Neural cell (in vitro differentiated cells): Measurements from ENCODE around the gene UNC5B. TPM values are rescaled to one million over a fixed set of nuclear protein-coding genes. Genes with fewer than 3 reads are reported as not detected.

Source experiments
- H2AFZ ChIP-seq: fragments of 200-600, 300-800 bp; sonication (generic), shearing (Covaris generic); 2 replicates; pipeline ENCODE4 v1.6.0; 2014; ENCODE audit warnings: low read depth, mild to moderate bottlenecking, antibody characterized with exemption, low read length, moderate library complexity
- H3F3A ChIP-seq: fragments of 200-600 bp; shearing (Covaris generic); 2 replicates; pipeline ENCODE4 v1.6.1; 2016; ENCODE audit warnings: mild to moderate bottlenecking, moderate library complexity, mixed read lengths, antibody characterized with exemption, low read length; ENCODE audit not compliant: insufficient read depth, poor library complexity, severe bottlenecking
- H3K27ac ChIP-seq: fragments of 200-600, 300-800 bp; sonication (generic), shearing (Covaris generic); 2 replicates; pipeline ENCODE4 v1.5.1; 2014; ENCODE audit warnings: mild to moderate bottlenecking, low read length, moderate library complexity
- H3K27me3 ChIP-seq: fragments of 300-800, 200-600 bp; sonication (generic), shearing (Covaris generic); 2 replicates; pipeline ENCODE4 v1.6.0; 2014; ENCODE audit warnings: mild to moderate bottlenecking, low read depth, low read length, moderate library complexity; ENCODE audit not compliant: insufficient read depth
- H3K36me3 ChIP-seq: fragments of 300-800, 200-600 bp; sonication (generic), shearing (Covaris generic); 2 replicates; pipeline ENCODE4 v1.5.1; 2014; ENCODE audit warnings: mild to moderate bottlenecking, antibody characterized with exemption, low read length, moderate library complexity; ENCODE audit not compliant: insufficient read depth
- H3K4me2 ChIP-seq: fragments of 300-800, 200-600 bp; sonication (generic), shearing (Covaris generic); 2 replicates; pipeline ENCODE4 v1.6.0; 2014; ENCODE audit warnings: mild to moderate bottlenecking, low read length
- H3K4me3 ChIP-seq: fragments of 300-800, 200-600 bp; sonication (generic), shearing (Covaris generic); 2 replicates; pipeline ENCODE4 v1.5.1; 2014; ENCODE audit warnings: mild to moderate bottlenecking, low read length, moderate library complexity
- H3K79me2 ChIP-seq: fragments of 200-600 bp; shearing (Covaris generic); replicated peaks from 2 replicates; pipeline ENCODE4 v1.6.0; 2014; ENCODE audit warnings: mild to moderate bottlenecking, low read length, moderate library complexity; ENCODE audit not compliant: insufficient read depth
- H3K9ac ChIP-seq: fragments of 300-800, 200-600 bp; sonication (generic), shearing (Covaris generic); 2 replicates; pipeline ENCODE4 v1.6.1; 2016; ENCODE audit warnings: mild to moderate bottlenecking, low read length, mixed read lengths
- H3K9me2 ChIP-seq: fragments of 200-600 bp; shearing (Covaris generic); 2 replicates; pipeline ENCODE4 v1.6.1; 2016; ENCODE audit warnings: mild to moderate bottlenecking, low read length, mixed read lengths; ENCODE audit not compliant: insufficient read depth
- H3K9me3 ChIP-seq: fragments of 200-600, 300-800 bp; sonication (generic), shearing (Covaris generic); 2 replicates; pipeline ENCODE4 v1.6.1; 2016; ENCODE audit warnings: mild to moderate bottlenecking, mixed run types, low read length, moderate library complexity, mixed read lengths
- H4K20me1 ChIP-seq: fragments of 200-600 bp; shearing (Covaris generic); 2 replicates; pipeline ENCODE4 v1.6.1; 2016; ENCODE audit warnings: mild to moderate bottlenecking, mixed run types; ENCODE audit not compliant: insufficient read depth
- EP300 ChIP-seq: fragments of 450-650 bp; conservative IDR thresholded peaks from 2 replicates; pipeline ENCODE4 v1.6.1; 2014; ENCODE audit warnings: antibody characterized with exemption, mild to moderate bottlenecking, moderate library complexity; ENCODE audit not compliant: poor library complexity, severe bottlenecking
- EZH2 ChIP-seq: fragments of 200-600, 300-800 bp; shearing (Covaris generic), sonication (generic); IDR thresholded peaks from 2 replicates; pipeline ENCODE4 v1.6.1; 2014; ENCODE audit warnings: antibody characterized with exemption, low read length, borderline replicate concordance, mild to moderate bottlenecking; ENCODE audit not compliant: insufficient read depth, poor library complexity, severe bottlenecking
- MXI1 ChIP-seq: fragments of 450-650 bp; conservative IDR thresholded peaks from 2 replicates; pipeline ENCODE4 v1.6.1; 2014; ENCODE audit warnings: antibody characterized with exemption, mild to moderate bottlenecking; ENCODE audit not compliant: poor library complexity, severe bottlenecking
- POLR2AphosphoS5 ChIP-seq: IDR thresholded peaks from 2 replicates; pipeline ENCODE4 v1.6.1; 2012
- RAD21 ChIP-seq: fragments of 450-650 bp; conservative IDR thresholded peaks from 2 replicates; pipeline ENCODE4 v1.6.1; 2014; ENCODE audit warnings: antibody characterized with exemption, mild to moderate bottlenecking, moderate library complexity
- SMC3 ChIP-seq: fragments of 450-650 bp; conservative IDR thresholded peaks from 2 replicates; pipeline ENCODE4 v1.6.1; 2014; ENCODE audit warnings: antibody characterized with exemption, mild to moderate bottlenecking, moderate library complexity; ENCODE audit not compliant: poor library complexity
- TAF1 ChIP-seq: IDR thresholded peaks from 2 replicates; pipeline ENCODE4 v1.6.1; 2012; ENCODE audit warnings: low read depth
- polyA plus RNA-seq: library from polyadenylated mRNA; depleted of rRNA; stranded (reverse); fragments of >200 nt; gene quantifications from 2 replicates; pipeline ENCODE4 v1.2.3, GENCODE V29; 2014
- TF ChIP-seq, protein P1 (sequence below): fragments of 450-650 bp; IDR thresholded peaks from 2 replicates; pipeline ENCODE4 v1.5.1; 2014; ENCODE audit warnings: antibody characterized with exemption, mild to moderate bottlenecking, moderate library complexity; ENCODE audit not compliant: poor library complexity, severe bottlenecking
- TF ChIP-seq, protein P2 (sequence below): IDR thresholded peaks from 2 replicates; pipeline ENCODE4 v1.6.1; 2012; ENCODE audit warnings: borderline replicate concordance

Gene UNC5B
- polyA plus RNA-seq, 1 donor from 2014 or later, result 2.0 TPM

DNA sequence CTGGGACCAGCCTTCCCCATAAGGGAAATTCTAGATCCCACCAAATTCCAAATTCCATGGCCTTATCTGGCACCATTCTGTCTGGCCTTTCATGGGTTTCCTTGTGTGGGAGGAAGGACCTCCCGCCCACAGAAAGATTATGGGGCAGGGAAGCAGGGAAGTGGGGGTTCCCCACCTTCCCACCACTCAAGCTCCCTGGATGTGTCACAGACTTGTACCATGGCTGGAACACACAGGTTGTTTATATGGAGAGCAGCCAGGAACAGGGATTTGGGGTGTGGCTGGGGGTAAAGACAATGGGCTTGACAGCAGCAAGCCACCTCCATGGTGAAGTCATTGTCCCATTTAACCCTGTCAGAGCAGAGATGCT, 18.3 kb downstream of the UNC5B start:
- H3K9me3 ChIP-seq, result no peaks in the 10 kb centered on the region
- no peak overlapping the region for H2AFZ ChIP-seq
- H3K4me3 ChIP-seq, result no peak overlapping the region
- H3F3A ChIP-seq, result no peaks in the 10 kb centered on the region
- no peak overlapping the region for H3K4me2 ChIP-seq
- no peaks in the 10 kb centered on the region for H3K9me2 ChIP-seq
- no peak overlapping the region for H3K9ac ChIP-seq
- H4K20me1 ChIP-seq, result no peaks in the 10 kb centered on the region
- H3K27ac ChIP-seq, result no peak overlapping the region
- no peaks in the 10 kb centered on the region for H3K36me3 ChIP-seq
- TF ChIP-seq MXI1 (no peak), POLR2AphosphoS5 (no peak), EP300 (no peak), TAF1 (no peak), EZH2 (no peak), SMC3 (no peak), RAD21 (no peak)
- TF ChIP-seq, protein P1, sequence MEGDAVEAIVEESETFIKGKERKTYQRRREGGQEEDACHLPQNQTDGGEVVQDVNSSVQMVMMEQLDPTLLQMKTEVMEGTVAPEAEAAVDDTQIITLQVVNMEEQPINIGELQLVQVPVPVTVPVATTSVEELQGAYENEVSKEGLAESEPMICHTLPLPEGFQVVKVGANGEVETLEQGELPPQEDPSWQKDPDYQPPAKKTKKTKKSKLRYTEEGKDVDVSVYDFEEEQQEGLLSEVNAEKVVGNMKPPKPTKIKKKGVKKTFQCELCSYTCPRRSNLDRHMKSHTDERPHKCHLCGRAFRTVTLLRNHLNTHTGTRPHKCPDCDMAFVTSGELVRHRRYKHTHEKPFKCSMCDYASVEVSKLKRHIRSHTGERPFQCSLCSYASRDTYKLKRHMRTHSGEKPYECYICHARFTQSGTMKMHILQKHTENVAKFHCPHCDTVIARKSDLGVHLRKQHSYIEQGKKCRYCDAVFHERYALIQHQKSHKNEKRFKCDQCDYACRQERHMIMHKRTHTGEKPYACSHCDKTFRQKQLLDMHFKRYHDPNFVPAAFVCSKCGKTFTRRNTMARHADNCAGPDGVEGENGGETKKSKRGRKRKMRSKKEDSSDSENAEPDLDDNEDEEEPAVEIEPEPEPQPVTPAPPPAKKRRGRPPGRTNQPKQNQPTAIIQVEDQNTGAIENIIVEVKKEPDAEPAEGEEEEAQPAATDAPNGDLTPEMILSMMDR, result no peak
- TF ChIP-seq, protein P2, sequence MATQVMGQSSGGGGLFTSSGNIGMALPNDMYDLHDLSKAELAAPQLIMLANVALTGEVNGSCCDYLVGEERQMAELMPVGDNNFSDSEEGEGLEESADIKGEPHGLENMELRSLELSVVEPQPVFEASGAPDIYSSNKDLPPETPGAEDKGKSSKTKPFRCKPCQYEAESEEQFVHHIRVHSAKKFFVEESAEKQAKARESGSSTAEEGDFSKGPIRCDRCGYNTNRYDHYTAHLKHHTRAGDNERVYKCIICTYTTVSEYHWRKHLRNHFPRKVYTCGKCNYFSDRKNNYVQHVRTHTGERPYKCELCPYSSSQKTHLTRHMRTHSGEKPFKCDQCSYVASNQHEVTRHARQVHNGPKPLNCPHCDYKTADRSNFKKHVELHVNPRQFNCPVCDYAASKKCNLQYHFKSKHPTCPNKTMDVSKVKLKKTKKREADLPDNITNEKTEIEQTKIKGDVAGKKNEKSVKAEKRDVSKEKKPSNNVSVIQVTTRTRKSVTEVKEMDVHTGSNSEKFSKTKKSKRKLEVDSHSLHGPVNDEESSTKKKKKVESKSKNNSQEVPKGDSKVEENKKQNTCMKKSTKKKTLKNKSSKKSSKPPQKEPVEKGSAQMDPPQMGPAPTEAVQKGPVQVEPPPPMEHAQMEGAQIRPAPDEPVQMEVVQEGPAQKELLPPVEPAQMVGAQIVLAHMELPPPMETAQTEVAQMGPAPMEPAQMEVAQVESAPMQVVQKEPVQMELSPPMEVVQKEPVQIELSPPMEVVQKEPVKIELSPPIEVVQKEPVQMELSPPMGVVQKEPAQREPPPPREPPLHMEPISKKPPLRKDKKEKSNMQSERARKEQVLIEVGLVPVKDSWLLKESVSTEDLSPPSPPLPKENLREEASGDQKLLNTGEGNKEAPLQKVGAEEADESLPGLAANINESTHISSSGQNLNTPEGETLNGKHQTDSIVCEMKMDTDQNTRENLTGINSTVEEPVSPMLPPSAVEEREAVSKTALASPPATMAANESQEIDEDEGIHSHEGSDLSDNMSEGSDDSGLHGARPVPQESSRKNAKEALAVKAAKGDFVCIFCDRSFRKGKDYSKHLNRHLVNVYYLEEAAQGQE, result no peak
- H3K27me3 ChIP-seq, result no peaks in the 10 kb centered on the region
- no peaks in the 10 kb centered on the region for H3K79me2 ChIP-seq

DNA sequence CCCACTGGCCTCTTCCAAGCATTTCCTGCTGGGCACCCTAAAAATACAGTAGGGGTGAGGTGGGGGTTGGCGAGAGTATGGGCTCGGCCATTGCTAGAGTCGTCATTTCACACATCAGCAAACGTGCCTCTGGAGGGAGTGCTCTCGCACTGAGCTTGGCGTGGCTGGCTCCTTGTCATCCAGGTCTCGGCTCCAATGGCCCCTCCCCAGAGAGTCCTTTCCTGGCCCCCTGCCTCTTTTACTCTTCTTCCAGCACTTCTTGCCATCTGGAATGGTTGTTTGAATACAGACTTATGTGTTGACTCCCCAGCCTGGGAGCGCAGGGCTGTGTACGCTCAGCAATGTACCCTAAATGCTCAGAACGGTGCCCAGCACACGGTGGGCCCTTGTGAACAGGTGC, 18.8 kb downstream of the UNC5B start:
- no peak overlapping the region for H3K4me2 ChIP-seq
- H3K27me3 ChIP-seq, result no peaks in the 10 kb centered on the region
- no peak overlapping the region for H3K9ac ChIP-seq
- H3K79me2 ChIP-seq, result no peaks in the 10 kb centered on the region
- no peaks in the 10 kb centered on the region for H3K9me2 ChIP-seq
- H2AFZ ChIP-seq, result no peak overlapping the region
- TF ChIP-seq TAF1 (no peak), EZH2 (no peak), SMC3 (no peak), POLR2AphosphoS5 (no peak), MXI1 (no peak), EP300 (no peak), RAD21 (no peak)
- TF ChIP-seq, protein P2, result no peak
- TF ChIP-seq, protein P1, result no peak
- no peaks in the 10 kb centered on the region for H4K20me1 ChIP-seq
- no peaks in the 10 kb centered on the region for H3F3A ChIP-seq
- H3K4me3 ChIP-seq, result no peak overlapping the region
- H3K27ac ChIP-seq, result no peak overlapping the region
- H3K36me3 ChIP-seq, result no peaks in the 10 kb centered on the region
- no peaks in the 10 kb centered on the region for H3K9me3 ChIP-seq
